IMR-90 (cell line): Measurements from ENCODE around the gene CTPS2. TPM values are rescaled to one million over a fixed set of nuclear protein-coding genes. Genes with fewer than 3 reads are reported as not detected.

Experiments used
- ATAC-seq: fragments of 200-7000 bp; cut with Tn5 transposase; 2 replicates; pipeline ENCODE4 v1.9.1; 2020; ENCODE audit warnings: low read depth, mild to moderate bottlenecking, moderate library complexity
- BruUV-seq: library from RNA; stranded (reverse); fragments of 400-500 nt; replicated peaks from 2 replicates; lab custom pipeline; 2021; lab: Mats Ljungman, UMichigan
- CTCF ChIA-PET: fragments of 300-600 bp; formaldehyde crosslinking; extraction: SDS; loops from one replicate; lab custom pipeline; 2021; ENCODE audit warnings: antibody characterized with exemption; lab: Yijun Ruan, JAX
- POLR2A ChIA-PET: fragments of 300-600 bp; sonication (Branson Sonifier 250); formaldehyde crosslinking; loops from one replicate; lab custom pipeline; 2022; ENCODE audit warnings: antibody characterized with exemption; ENCODE audit not compliant: unreplicated experiment; lab: Charles Lee
- DNase-seq: peaks from one replicate; pipeline ENCODE4 v3.0.0; 2013
- H2AFZ ChIP-seq: replicated peaks from 2 replicates; pipeline ENCODE3; 2013; ENCODE audit warnings: low read length, mild to moderate bottlenecking; ENCODE audit not compliant: poor library complexity
- H2AK5ac ChIP-seq: 2 replicates; pipeline ENCODE4 v1.6.1; 2013; ENCODE audit warnings: low read depth, low read length, inconsistent platforms
- H2AK9ac ChIP-seq: replicated peaks from 2 replicates; pipeline ENCODE3; 2013; ENCODE audit warnings: mild to moderate bottlenecking, low read depth, low read length, moderate library complexity; ENCODE audit not compliant: poor library complexity
- H2BK120ac ChIP-seq: 2 replicates; pipeline ENCODE4 v1.6.1; 2013; ENCODE audit warnings: low read depth, low read length, inconsistent platforms
- H2BK15ac ChIP-seq: 3 replicates; pipeline ENCODE4 v1.6.1; 2013; ENCODE audit warnings: low read depth, low read length, inconsistent platforms
- H2BK20ac ChIP-seq: 2 replicates; pipeline ENCODE4 v1.6.1; 2013; ENCODE audit warnings: low read depth, mild to moderate bottlenecking, inconsistent platforms, low read length, moderate library complexity
- H2BK5ac ChIP-seq: 2 replicates; pipeline ENCODE4 v1.6.1; 2013; ENCODE audit warnings: mild to moderate bottlenecking, low read depth, low read length, inconsistent platforms; ENCODE audit not compliant: poor library complexity, severe bottlenecking
- H3K14ac ChIP-seq: replicated peaks from 2 replicates; pipeline ENCODE4 v1.6.1; 2013; ENCODE audit warnings: low read depth, low read length, inconsistent platforms
- H3K18ac ChIP-seq: 2 replicates; pipeline ENCODE4 v1.6.1; 2013; ENCODE audit warnings: low read depth, low read length, control low read depth
- H3K23ac ChIP-seq: 2 replicates; pipeline ENCODE4 v1.6.1; 2013; ENCODE audit warnings: low read depth, low read length, inconsistent platforms
- H3K27ac ChIP-seq: 2 replicates; pipeline ENCODE4 v1.5.1; 2013; ENCODE audit warnings: mild to moderate bottlenecking, control low read depth, low read length; ENCODE audit not compliant: insufficient read depth
- H3K27me3 ChIP-seq: 2 replicates; pipeline ENCODE4 v1.6.1; 2013; ENCODE audit warnings: low read length; ENCODE audit not compliant: control insufficient read depth, insufficient read depth
- H3K36me3 ChIP-seq: 2 replicates; pipeline ENCODE4 v1.6.1; 2013; ENCODE audit warnings: low read length, mixed read lengths; ENCODE audit not compliant: control insufficient read depth, insufficient read depth
- H3K4ac ChIP-seq: 2 replicates; pipeline ENCODE4 v1.6.1; 2013; ENCODE audit warnings: low read depth, low read length, inconsistent platforms
- H3K4me1 ChIP-seq: 2 replicates; pipeline ENCODE4 v1.6.1; 2013; ENCODE audit warnings: low read length, mixed read lengths; ENCODE audit not compliant: control insufficient read depth, insufficient read depth
- H3K4me2 ChIP-seq: 2 replicates; pipeline ENCODE4 v1.6.1; 2013; ENCODE audit warnings: low read depth, mild to moderate bottlenecking, control low read depth, low read length, moderate library complexity
- H3K4me3 ChIP-seq: 2 replicates; pipeline ENCODE4 v1.5.1; 2013; ENCODE audit warnings: low read depth, mild to moderate bottlenecking, control low read depth, low read length, moderate library complexity; ENCODE audit not compliant: insufficient read depth
- H3K56ac ChIP-seq: 2 replicates; pipeline ENCODE4 v1.6.1; 2013; ENCODE audit warnings: low read length, inconsistent platforms; ENCODE audit not compliant: insufficient read depth; ENCODE audit errors: extremely low read depth
- H3K79me1 ChIP-seq, 2 experiments: 2 replicates each; pipeline ENCODE4 v1.6.1; 2013; ENCODE audit warnings: low read length in 2 of 2, inconsistent platforms in 1 of 2, low read depth in 1 of 2
- H3K9ac ChIP-seq: 2 replicates; pipeline ENCODE4 v1.6.1; 2013; ENCODE audit warnings: low read depth, low read length, control low read depth
- H3K9me1 ChIP-seq: 2 replicates; pipeline ENCODE4 v1.6.1; 2013; ENCODE audit warnings: low read length, inconsistent platforms; ENCODE audit not compliant: insufficient read depth
- H3K9me3 ChIP-seq: 2 replicates; pipeline ENCODE4 v1.6.1; 2013; ENCODE audit warnings: low read length; ENCODE audit not compliant: control insufficient read depth, insufficient read depth
- H4K20me1 ChIP-seq: 2 replicates; pipeline ENCODE4 v1.6.1; 2013; ENCODE audit warnings: low read length, inconsistent platforms; ENCODE audit not compliant: insufficient read depth
- H4K5ac ChIP-seq: 2 replicates; pipeline ENCODE4 v1.6.1; 2013; ENCODE audit warnings: mild to moderate bottlenecking, low read depth, low read length, control low read depth
- H4K8ac ChIP-seq, 2 experiments: 2 replicates each; pipeline ENCODE4 v1.6.1; 2013; ENCODE audit warnings: low read depth in 2 of 2, low read length in 2 of 2, control low read depth in 1 of 2, inconsistent platforms in 1 of 2
- H4K91ac ChIP-seq: 2 replicates; pipeline ENCODE4 v1.6.1; 2013; ENCODE audit warnings: low read depth, low read length, inconsistent platforms; ENCODE audit not compliant: insufficient read depth
- BHLHE40 ChIP-seq: fragments of 150-350 bp; IDR thresholded peaks from 2 replicates; pipeline ENCODE4 v1.6.1; 2016; ENCODE audit warnings: mild to moderate bottlenecking, low read depth, low read length
- CEBPB ChIP-seq: IDR thresholded peaks from 2 replicates; pipeline ENCODE4 v1.6.1; 2012; ENCODE audit warnings: low read depth, low read length, improper control_type of control experiment
- CHD1 ChIP-seq: IDR thresholded peaks from 2 replicates; pipeline ENCODE4 v1.6.1; 2012; ENCODE audit warnings: low read depth, low read length, improper control_type of control experiment
- FOS ChIP-seq: fragments of 150-350 bp; IDR thresholded peaks from 2 replicates; pipeline ENCODE4 v1.6.1; 2016; ENCODE audit warnings: low read depth, low read length
- MAFK ChIP-seq: IDR thresholded peaks from 2 replicates; pipeline ENCODE4 v1.6.1; 2012; ENCODE audit warnings: low read depth, low read length, improper control_type of control experiment
- MAZ ChIP-seq: IDR thresholded peaks from 2 replicates; pipeline ENCODE4 v1.6.1; 2012; ENCODE audit warnings: low read depth, mild to moderate bottlenecking, low read length, improper control_type of control experiment, moderate library complexity, borderline replicate concordance
- MXI1 ChIP-seq: IDR thresholded peaks from 2 replicates; pipeline ENCODE4 v1.6.1; 2012; ENCODE audit warnings: low read depth, mild to moderate bottlenecking, low read length, moderate library complexity, borderline replicate concordance
- NFE2L2 ChIP-seq: fragments of 150-350 bp; IDR thresholded peaks from 2 replicates; pipeline ENCODE4 v1.6.1; 2016; ENCODE audit warnings: low read depth, mild to moderate bottlenecking, low read length
- POLR2A ChIP-seq: IDR thresholded peaks from 2 replicates; pipeline ENCODE4 v1.6.1; 2012; ENCODE audit warnings: mild to moderate bottlenecking, low read depth, low read length
- RAD21 ChIP-seq: IDR thresholded peaks from 2 replicates; pipeline ENCODE4 v1.6.1; 2012; ENCODE audit warnings: low read length, improper control_type of control experiment
- RCOR1 ChIP-seq: IDR thresholded peaks from 2 replicates; pipeline ENCODE4 v1.6.1; 2012; ENCODE audit warnings: mild to moderate bottlenecking, low read length, improper control_type of control experiment; ENCODE audit not compliant: insufficient replicate concordance
- RFX5 ChIP-seq: IDR thresholded peaks from 2 replicates; pipeline ENCODE4 v1.8.0; 2012; ENCODE audit warnings: low read depth, mild to moderate bottlenecking, low read length, moderate library complexity
- SMC3 ChIP-seq: fragments of 150-350 bp; IDR thresholded peaks from 2 replicates; pipeline ENCODE4 v1.6.1; 2016; ENCODE audit warnings: low read depth, mild to moderate bottlenecking, antibody characterized with exemption, low read length, moderate library complexity
- WGBS, 2 experiments: methylation state at CpG; one replicate each; pipeline versions ENCODE4 v1.1.5 to v1.1.7; 2013; ENCODE audit warnings: missing lambda C conversion rate in 2 of 2; ENCODE audit not compliant: insufficient read length in 1 of 2; ENCODE audit errors: extremely low coverage in 2 of 2; 5-methylcytosine and 5-hydroxymethylcytosine counted together
- dilution Hi-C: fragments of 300-500 bp; cut with HindIII; formaldehyde crosslinking; loops from one replicate; pipeline ENCODE4 v1.14.3; 2018; ENCODE audit warnings: low sequenced_read_pairs; ENCODE audit not compliant: unreplicated experiment
- in situ Hi-C: fragments of 300-500 bp; cut with MboI; formaldehyde crosslinking; loops from 3 replicates; pipeline ENCODE4 v1.14.3; 2019; ENCODE audit warnings: low sequenced_read_pairs, inconsistent platforms, mixed read lengths
- intact Hi-C: fragments of 100-400 bp; cut with micrococcal nuclease; formaldehyde crosslinking; loops from 2 replicates; pipeline ENCODE4 v1.10.0; 2022
- polyA plus RNA-seq, 3 experiments: library from polyadenylated mRNA; depleted of rRNA; stranded (reverse); fragments of >200 nt; gene quantifications; 2 replicates each; pipeline ENCODE4 v1.2.3, GENCODE V29; 2012; ENCODE audit warnings: low replicate concordance in 1 of 3
- total RNA-seq: library from RNA; depleted of rRNA; stranded (reverse); fragments of >200 nt; gene quantifications from 2 replicates; pipeline ENCODE4 v1.2.3, GENCODE V29; 2012
- TF ChIP-seq, protein P1 (sequence below): fragments of 150-350 bp; IDR thresholded peaks from 2 replicates; pipeline ENCODE4 v1.6.1; 2017; ENCODE audit warnings: mild to moderate bottlenecking, antibody characterized with exemption, low read length, low read depth
- TF ChIP-seq, protein P2 (sequence below): fragments of 150-350 bp; IDR thresholded peaks from 2 replicates; pipeline ENCODE4 v1.6.1; 2016; ENCODE audit warnings: low read depth, mild to moderate bottlenecking, low read length, moderate library complexity, borderline replicate concordance
- TF ChIP-seq, protein P3 (sequence below): conservative IDR thresholded peaks from 2 replicates; pipeline ENCODE4 v1.5.1; 2012; ENCODE audit warnings: mild to moderate bottlenecking, low read depth, low read length, improper control_type of control experiment

The CTPS2 gene
- total and polyA plus RNA-seq, 2 of the 4 experiments (the other 2 are of a cell fraction), result 6.0 to 13.1 TPM

DNA sequence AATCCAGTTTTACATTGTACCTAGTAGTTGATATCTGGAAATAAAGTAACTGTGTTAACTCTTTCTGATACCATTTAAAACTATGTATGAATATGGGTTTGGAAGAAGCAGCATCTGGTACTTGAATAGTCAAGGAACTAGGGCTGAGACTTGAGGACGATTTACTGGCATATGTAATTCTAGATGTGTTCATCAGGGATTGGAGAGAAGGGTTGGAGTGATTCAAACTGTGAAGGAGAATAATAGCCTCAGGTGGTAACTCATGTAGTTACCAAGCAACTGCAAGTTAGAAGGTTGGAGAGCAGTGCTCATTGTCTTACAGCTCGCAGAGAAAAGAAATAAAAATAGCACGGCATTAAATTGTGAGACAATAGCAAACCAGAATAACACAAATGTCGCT, 44.3 kb upstream of the CTPS2 start:
- Histone ChIP-seq H4K91ac (no peak overlapping the region), H3K27ac (no peak overlapping the region), H3K4me1 (no peaks in the 10 kb centered on the region), H4K8ac (no peak overlapping the region), H3K18ac (no peak overlapping the region), H2BK5ac (no peak overlapping the region), H2AK9ac (no peak overlapping the region), H3K9me3 (no peaks in the 10 kb centered on the region), H3K9ac (no peak overlapping the region), H3K4me2 (no peak overlapping the region), H2BK20ac (no peak overlapping the region), H3K23ac (no peak overlapping the region), H3K79me1 (no peaks in the 10 kb centered on the region), H3K9me1 (no peaks in the 10 kb centered on the region), H2BK120ac (no peak overlapping the region), H2BK15ac (no peak overlapping the region), H3K56ac (no peak overlapping the region), H3K4ac (no peak overlapping the region), H2AFZ (no peak overlapping the region), H3K14ac (no peak overlapping the region), H3K36me3 (peaks cover 29% of the 10 kb centered on the region), H3K27me3 (no peaks in the 10 kb centered on the region), H4K5ac (no peak overlapping the region), H3K4me3 (no peak overlapping the region), H4K20me1 (no peaks in the 10 kb centered on the region), H2AK5ac (no peak overlapping the region)
- DNase-seq (no peak), ATAC-seq (no peak)
- in situ Hi-C loops, result no loop called here
- POLR2A ChIA-PET, result interaction anchor here (0.6 kb wide), 1 partner anchor 11 kb away, joined by 5 read pairs; no protein-coding TSS in a partner anchor
- no TSS peak for BruUV-seq
- TF ChIP-seq NFE2L2 (no peak), BHLHE40 (no peak), FOS (no peak), CEBPB (no peak), RCOR1 (no peak), MAZ (no peak), SMC3 (no peak), RFX5 (no peak), RAD21 (no peak), MAFK (no peak), CHD1 (no peak), MXI1 (no peak), POLR2A (no peak)
- TF ChIP-seq, protein P1, sequence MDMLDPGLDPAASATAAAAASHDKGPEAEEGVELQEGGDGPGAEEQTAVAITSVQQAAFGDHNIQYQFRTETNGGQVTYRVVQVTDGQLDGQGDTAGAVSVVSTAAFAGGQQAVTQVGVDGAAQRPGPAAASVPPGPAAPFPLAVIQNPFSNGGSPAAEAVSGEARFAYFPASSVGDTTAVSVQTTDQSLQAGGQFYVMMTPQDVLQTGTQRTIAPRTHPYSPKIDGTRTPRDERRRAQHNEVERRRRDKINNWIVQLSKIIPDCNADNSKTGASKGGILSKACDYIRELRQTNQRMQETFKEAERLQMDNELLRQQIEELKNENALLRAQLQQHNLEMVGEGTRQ, result no peak
- TF ChIP-seq, protein P2, sequence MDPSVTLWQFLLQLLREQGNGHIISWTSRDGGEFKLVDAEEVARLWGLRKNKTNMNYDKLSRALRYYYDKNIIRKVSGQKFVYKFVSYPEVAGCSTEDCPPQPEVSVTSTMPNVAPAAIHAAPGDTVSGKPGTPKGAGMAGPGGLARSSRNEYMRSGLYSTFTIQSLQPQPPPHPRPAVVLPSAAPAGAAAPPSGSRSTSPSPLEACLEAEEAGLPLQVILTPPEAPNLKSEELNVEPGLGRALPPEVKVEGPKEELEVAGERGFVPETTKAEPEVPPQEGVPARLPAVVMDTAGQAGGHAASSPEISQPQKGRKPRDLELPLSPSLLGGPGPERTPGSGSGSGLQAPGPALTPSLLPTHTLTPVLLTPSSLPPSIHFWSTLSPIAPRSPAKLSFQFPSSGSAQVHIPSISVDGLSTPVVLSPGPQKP, result no peak
- TF ChIP-seq, protein P3, sequence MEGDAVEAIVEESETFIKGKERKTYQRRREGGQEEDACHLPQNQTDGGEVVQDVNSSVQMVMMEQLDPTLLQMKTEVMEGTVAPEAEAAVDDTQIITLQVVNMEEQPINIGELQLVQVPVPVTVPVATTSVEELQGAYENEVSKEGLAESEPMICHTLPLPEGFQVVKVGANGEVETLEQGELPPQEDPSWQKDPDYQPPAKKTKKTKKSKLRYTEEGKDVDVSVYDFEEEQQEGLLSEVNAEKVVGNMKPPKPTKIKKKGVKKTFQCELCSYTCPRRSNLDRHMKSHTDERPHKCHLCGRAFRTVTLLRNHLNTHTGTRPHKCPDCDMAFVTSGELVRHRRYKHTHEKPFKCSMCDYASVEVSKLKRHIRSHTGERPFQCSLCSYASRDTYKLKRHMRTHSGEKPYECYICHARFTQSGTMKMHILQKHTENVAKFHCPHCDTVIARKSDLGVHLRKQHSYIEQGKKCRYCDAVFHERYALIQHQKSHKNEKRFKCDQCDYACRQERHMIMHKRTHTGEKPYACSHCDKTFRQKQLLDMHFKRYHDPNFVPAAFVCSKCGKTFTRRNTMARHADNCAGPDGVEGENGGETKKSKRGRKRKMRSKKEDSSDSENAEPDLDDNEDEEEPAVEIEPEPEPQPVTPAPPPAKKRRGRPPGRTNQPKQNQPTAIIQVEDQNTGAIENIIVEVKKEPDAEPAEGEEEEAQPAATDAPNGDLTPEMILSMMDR, result no peak
- CTCF ChIA-PET, result interaction anchor here (0.5 kb wide), 1 partner anchor 13 kb away, joined by 3 read pairs; no protein-coding TSS in a partner anchor
- 100% methylated on average over 2 of the region's 4 CpGs; no CpG with 5 or more reads in 1 of the 2 experiments for WGBS, 2 experiments
- dilution Hi-C loops, result no loop called here
- intact Hi-C loops, result no loop called here
